ENCODE results near the gene C1orf232. TPM values are rescaled to one million over a fixed set of nuclear protein-coding genes. Genes with fewer than 3 reads are reported as not detected.
A peak's percentile ranks its signal among the peaks of the same experiment; 100 is the strongest.

C1orf232 gene
- total RNA-seq (2014; rRNA removed; shearing (Covaris generic)) (not detected in 2 replicates), polyA plus RNA-seq (2016; fragmentation: Nextera tagmentation; extraction: Ambion mirVana) (not detected in 2 replicates)
- long read RNA-seq: 0 reads

- no peak for DNase-seq (ENCODE audit: low spot score)
- H3K4me3 ChIP-seq: peak within 1 kb of the TSS; percentile 94
- H3K4me3 Mint-ChIP-seq: peak within 1 kb of the TSS; percentile 88
- peaks cover 25% of the 10 kb centered on the region for H3K4me1 Mint-ChIP-seq
- no peaks in the 10 kb centered on the region for H3K9me2 ChIP-seq (ENCODE audit: insufficient read depth)
- peaks cover 51% of the 10 kb centered on the region for H3K27me3 Mint-ChIP-seq (ENCODE audit: insufficient read depth, low read depth, poor library complexity)
- no peaks in the 10 kb centered on the region for H4K20me1 ChIP-seq (replicated peaks; ENCODE audit: insufficient read depth)
- H3K4me2 ChIP-seq: peak within 1 kb of the TSS; percentile 99
- H3K36me3 Mint-ChIP-seq (ENCODE audit: low read depth): no peaks in the 10 kb centered on the region; the same call in 2 of the 3 replicates
- peak within 1 kb of the TSS; percentile 84; the same call in 1 of the 2 replicates for H3K27ac Mint-ChIP-seq
- 0 out of 2 replicates have a peak, but pooled peaks cover 4% of the 10 kb centered on the region for H3K79me2 ChIP-seq (replicated peaks; ENCODE audit: insufficient read depth)
- peaks cover 20% of the 10 kb centered on the region for H3K4me1 ChIP-seq (ENCODE audit: insufficient read depth)
- no peaks in the 10 kb centered on the region for H3K36me3 ChIP-seq (ENCODE audit: insufficient read depth)
- ATAC-seq: no peak
- H2AFZ ChIP-seq: peak within 1 kb of the TSS; percentile 83
- H3K27ac ChIP-seq (ENCODE audit: low read depth): no peak within 1 kb of the TSS
- TF ChIP-seq CREB1 (CRISPR knock-in tag; IDR thresholded peaks at IDR 0.05; ENCODE audit: low read depth): no peak
- no peak for TF ChIP-seq ZNF331 (CRISPR knock-in tag; IDR thresholded peaks at IDR 0.05; ENCODE audit: low read depth)
- TF ChIP-seq, protein P1, sequence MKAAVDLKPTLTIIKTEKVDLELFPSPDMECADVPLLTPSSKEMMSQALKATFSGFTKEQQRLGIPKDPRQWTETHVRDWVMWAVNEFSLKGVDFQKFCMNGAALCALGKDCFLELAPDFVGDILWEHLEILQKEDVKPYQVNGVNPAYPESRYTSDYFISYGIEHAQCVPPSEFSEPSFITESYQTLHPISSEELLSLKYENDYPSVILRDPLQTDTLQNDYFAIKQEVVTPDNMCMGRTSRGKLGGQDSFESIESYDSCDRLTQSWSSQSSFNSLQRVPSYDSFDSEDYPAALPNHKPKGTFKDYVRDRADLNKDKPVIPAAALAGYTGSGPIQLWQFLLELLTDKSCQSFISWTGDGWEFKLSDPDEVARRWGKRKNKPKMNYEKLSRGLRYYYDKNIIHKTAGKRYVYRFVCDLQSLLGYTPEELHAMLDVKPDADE (IDR thresholded peaks at IDR 0.05): no peak
- no peak for TF ChIP-seq JUNB (IDR thresholded peaks at IDR 0.05; ENCODE audit: unreplicated experiment)
- no peak for TF ChIP-seq EZH2 (IDR thresholded peaks at IDR 0.05; ENCODE audit: low read depth, unreplicated experiment)
- no peak for TF ChIP-seq EZH2phosphoT487 (IDR thresholded peaks at IDR 0.05; ENCODE audit: unreplicated experiment)
- no peak for TF ChIP-seq ZNF114 (CRISPR knock-in tag; IDR thresholded peaks at IDR 0.05)
- no peak for TF ChIP-seq NANOG (IDR thresholded peaks at IDR 0.05; ENCODE audit: borderline replicate concordance)
- TF ChIP-seq, protein P2, sequence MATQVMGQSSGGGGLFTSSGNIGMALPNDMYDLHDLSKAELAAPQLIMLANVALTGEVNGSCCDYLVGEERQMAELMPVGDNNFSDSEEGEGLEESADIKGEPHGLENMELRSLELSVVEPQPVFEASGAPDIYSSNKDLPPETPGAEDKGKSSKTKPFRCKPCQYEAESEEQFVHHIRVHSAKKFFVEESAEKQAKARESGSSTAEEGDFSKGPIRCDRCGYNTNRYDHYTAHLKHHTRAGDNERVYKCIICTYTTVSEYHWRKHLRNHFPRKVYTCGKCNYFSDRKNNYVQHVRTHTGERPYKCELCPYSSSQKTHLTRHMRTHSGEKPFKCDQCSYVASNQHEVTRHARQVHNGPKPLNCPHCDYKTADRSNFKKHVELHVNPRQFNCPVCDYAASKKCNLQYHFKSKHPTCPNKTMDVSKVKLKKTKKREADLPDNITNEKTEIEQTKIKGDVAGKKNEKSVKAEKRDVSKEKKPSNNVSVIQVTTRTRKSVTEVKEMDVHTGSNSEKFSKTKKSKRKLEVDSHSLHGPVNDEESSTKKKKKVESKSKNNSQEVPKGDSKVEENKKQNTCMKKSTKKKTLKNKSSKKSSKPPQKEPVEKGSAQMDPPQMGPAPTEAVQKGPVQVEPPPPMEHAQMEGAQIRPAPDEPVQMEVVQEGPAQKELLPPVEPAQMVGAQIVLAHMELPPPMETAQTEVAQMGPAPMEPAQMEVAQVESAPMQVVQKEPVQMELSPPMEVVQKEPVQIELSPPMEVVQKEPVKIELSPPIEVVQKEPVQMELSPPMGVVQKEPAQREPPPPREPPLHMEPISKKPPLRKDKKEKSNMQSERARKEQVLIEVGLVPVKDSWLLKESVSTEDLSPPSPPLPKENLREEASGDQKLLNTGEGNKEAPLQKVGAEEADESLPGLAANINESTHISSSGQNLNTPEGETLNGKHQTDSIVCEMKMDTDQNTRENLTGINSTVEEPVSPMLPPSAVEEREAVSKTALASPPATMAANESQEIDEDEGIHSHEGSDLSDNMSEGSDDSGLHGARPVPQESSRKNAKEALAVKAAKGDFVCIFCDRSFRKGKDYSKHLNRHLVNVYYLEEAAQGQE (IDR thresholded peaks at IDR 0.05; ENCODE audit: unreplicated experiment): no peak
- TF ChIP-seq, protein P3, sequence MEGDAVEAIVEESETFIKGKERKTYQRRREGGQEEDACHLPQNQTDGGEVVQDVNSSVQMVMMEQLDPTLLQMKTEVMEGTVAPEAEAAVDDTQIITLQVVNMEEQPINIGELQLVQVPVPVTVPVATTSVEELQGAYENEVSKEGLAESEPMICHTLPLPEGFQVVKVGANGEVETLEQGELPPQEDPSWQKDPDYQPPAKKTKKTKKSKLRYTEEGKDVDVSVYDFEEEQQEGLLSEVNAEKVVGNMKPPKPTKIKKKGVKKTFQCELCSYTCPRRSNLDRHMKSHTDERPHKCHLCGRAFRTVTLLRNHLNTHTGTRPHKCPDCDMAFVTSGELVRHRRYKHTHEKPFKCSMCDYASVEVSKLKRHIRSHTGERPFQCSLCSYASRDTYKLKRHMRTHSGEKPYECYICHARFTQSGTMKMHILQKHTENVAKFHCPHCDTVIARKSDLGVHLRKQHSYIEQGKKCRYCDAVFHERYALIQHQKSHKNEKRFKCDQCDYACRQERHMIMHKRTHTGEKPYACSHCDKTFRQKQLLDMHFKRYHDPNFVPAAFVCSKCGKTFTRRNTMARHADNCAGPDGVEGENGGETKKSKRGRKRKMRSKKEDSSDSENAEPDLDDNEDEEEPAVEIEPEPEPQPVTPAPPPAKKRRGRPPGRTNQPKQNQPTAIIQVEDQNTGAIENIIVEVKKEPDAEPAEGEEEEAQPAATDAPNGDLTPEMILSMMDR (conservative IDR thresholded peaks at IDR 0.05; ENCODE audit: low read depth in 2 of 2): no peak
- no peak for TF ChIP-seq STAT1 (IDR thresholded peaks at IDR 0.05; ENCODE audit: unreplicated experiment)
- no peak for TF ChIP-seq POLR2AphosphoS5 (IDR thresholded peaks at IDR 0.05; ENCODE audit: low read depth)
- TF ChIP-seq ZNF462 (CRISPR knock-in tag; IDR thresholded peaks at IDR 0.05): no peak
- H3K9me3 Mint-ChIP-seq: no peaks in the 10 kb centered on the region
- H3K27me3 ChIP-seq (ENCODE audit: insufficient read depth): peaks cover 38% of the 10 kb centered on the region
- peaks cover 4% of the 10 kb centered on the region; the same call in 1 of the 2 replicates for H3F3A ChIP-seq (replicated peaks; ENCODE audit: low read depth)
Observed at GRCh38 chr1:26168410-26169197, at the start of gene C1orf232. Gene C1orf232 (minus strand): TSS chr1:26168963. CDS start chr1:26168499, 464 bp downstream.
